ENCODE measurements around the gene MUC16.

DNA sequence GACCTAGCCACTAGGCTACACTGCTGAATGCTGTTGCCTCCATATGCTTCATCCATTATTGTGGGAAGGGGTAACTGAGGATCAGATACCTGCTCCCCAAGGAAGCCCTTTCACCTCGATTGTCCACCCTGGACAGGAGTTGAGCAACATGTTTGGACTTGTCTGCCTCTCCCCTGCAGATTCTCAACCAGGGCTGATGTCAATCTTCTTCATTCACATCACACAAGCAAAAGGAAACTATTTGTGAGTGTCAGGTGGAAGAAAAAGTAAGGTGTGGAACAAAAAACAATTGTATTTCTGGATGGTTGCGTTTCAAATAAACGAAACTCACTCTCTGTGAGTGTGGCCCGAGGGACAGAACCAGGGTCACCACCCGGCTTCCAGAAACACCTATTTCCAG is 29.5 kb upstream of the MUC16 start:
- TF ChIP-seq, protein P1, sequence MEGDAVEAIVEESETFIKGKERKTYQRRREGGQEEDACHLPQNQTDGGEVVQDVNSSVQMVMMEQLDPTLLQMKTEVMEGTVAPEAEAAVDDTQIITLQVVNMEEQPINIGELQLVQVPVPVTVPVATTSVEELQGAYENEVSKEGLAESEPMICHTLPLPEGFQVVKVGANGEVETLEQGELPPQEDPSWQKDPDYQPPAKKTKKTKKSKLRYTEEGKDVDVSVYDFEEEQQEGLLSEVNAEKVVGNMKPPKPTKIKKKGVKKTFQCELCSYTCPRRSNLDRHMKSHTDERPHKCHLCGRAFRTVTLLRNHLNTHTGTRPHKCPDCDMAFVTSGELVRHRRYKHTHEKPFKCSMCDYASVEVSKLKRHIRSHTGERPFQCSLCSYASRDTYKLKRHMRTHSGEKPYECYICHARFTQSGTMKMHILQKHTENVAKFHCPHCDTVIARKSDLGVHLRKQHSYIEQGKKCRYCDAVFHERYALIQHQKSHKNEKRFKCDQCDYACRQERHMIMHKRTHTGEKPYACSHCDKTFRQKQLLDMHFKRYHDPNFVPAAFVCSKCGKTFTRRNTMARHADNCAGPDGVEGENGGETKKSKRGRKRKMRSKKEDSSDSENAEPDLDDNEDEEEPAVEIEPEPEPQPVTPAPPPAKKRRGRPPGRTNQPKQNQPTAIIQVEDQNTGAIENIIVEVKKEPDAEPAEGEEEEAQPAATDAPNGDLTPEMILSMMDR (IDR thresholded peaks at IDR 0.05; ENCODE audit: low read length), result no peak
- no peak for TF ChIP-seq EZH2 (IDR thresholded peaks at IDR 0.05; ENCODE audit: borderline replicate concordance, low read length)

Data from OCI-LY1 (cell line).